ENCODE results near the gene ATOX1.
"Not testable (repeated sequence)": the region's sequence is repeated elsewhere in the genome, so short reads cannot be mapped to it uniquely, and the experiment has no call there.

The ATOX1 gene

GRCh38 chr5:151758430-151759241 is at the start of gene ATOX1:
Gene ATOX1, minus strand, starts transcription at chr5:151758631. Its CDS starts 80 bp downstream, at chr5:151758551.
- peak; percentile 94 for DNase-seq (ENCODE audit: low spot score)

- no peak for DNase-seq (ENCODE audit: low spot score)
These were observed 47.2 kb upstream of the ATOX1 start for GRCh38 chr5:151805414-151806223.

GRCh38 chr5:151800532-151800931 is 42.1 kb upstream of the ATOX1 start:
- DNase-seq (ENCODE audit: low spot score): no peak

GRCh38 chr5:151799407-151799806 is 41.0 kb upstream of the ATOX1 start:
- DNase-seq (ENCODE audit: low spot score): no peak

- DNase-seq (ENCODE audit: low spot score): no peak
These were observed 40.2 kb upstream of the ATOX1 start for GRCh38 chr5:151798674-151799073.

- no peak for DNase-seq (ENCODE audit: low spot score)
These were observed 37.0 kb upstream of the ATOX1 start for GRCh38 chr5:151795426-151795825.

- DNase-seq (ENCODE audit: low spot score): no peak
These were observed 34.9 kb upstream of the ATOX1 start for GRCh38 chr5:151793358-151793757.

- DNase-seq (ENCODE audit: low spot score): no peak
These were observed 29.4 kb upstream of the ATOX1 start for GRCh38 chr5:151787817-151788216.

- no peak for DNase-seq (ENCODE audit: low spot score)
These were observed 28.0 kb upstream of the ATOX1 start for GRCh38 chr5:151786468-151786867.

GRCh38 chr5:151784141-151784540 is 25.7 kb upstream of the ATOX1 start:
- no peak for DNase-seq (ENCODE audit: low spot score)

- DNase-seq (ENCODE audit: low spot score): not testable (repeated sequence)
These were observed 25.2 kb upstream of the ATOX1 start for GRCh38 chr5:151783664-151784063.

GRCh38 chr5:151781201-151781600 is 22.8 kb upstream of the ATOX1 start:
- DNase-seq (ENCODE audit: low spot score): no peak

GRCh38 chr5:151780348-151780747 is 21.9 kb upstream of the ATOX1 start:
- DNase-seq (ENCODE audit: low spot score): no peak

GRCh38 chr5:151779531-151780125 is 21.2 kb upstream of the ATOX1 start:
- no peak for DNase-seq (ENCODE audit: low spot score)

- peak; percentile 23 for DNase-seq (ENCODE audit: low spot score)
These were observed 16.7 kb upstream of the ATOX1 start for GRCh38 chr5:151775025-151775606.

- DNase-seq (ENCODE audit: low spot score): peak; percentile 35
These were observed 15.5 kb upstream of the ATOX1 start for GRCh38 chr5:151773951-151774350.

GRCh38 chr5:151772846-151773561 is 14.6 kb upstream of the ATOX1 start:
- DNase-seq (ENCODE audit: low spot score): no peak

GRCh38 chr5:151772029-151772845 is 13.8 kb upstream of the ATOX1 start:
- peak; percentile 53 for DNase-seq (ENCODE audit: low spot score)

- DNase-seq (ENCODE audit: low spot score): peak; percentile 100
These were observed 13.0 kb upstream of the ATOX1 start, which contains the start of gene G3BP1 for GRCh38 chr5:151771259-151772028. Gene G3BP1, plus strand, starts transcription at chr5:151771954. Its CDS starts 14,667 bp downstream, at chr5:151786621.
